ENCODE results near the gene FAM131B.
"Not testable (repeated sequence)": the region's sequence is repeated elsewhere in the genome, so short reads cannot be mapped to it uniquely, and the experiment has no call there.

FAM131B gene

GRCh38 chr7:143394068-143394467 is 31.6 kb upstream of the FAM131B start:
- no peak overlapping the region for H3K4me3 ChIP-seq (replicated peaks; ENCODE audit: low read depth, low read length)
- no peak for DNase-seq (ENCODE audit: low read depth)
- no peak for TF ChIP-seq CTCF (IDR thresholded peaks at IDR 0.05; ENCODE audit: low read length, missing control alignments)

GRCh38 chr7:143393267-143394041 is 30.9 kb upstream of the FAM131B start:
- H3K4me3 ChIP-seq (replicated peaks; ENCODE audit: low read depth, low read length) = no peak overlapping the region
- DNase-seq (ENCODE audit: low read depth) = peak; percentile 69
- no peak for TF ChIP-seq CTCF (IDR thresholded peaks at IDR 0.05; ENCODE audit: low read length, missing control alignments)

- no peak for DNase-seq (ENCODE audit: low read depth)
- H3K4me3 ChIP-seq (replicated peaks; ENCODE audit: low read depth, low read length) = no peak overlapping the region
- TF ChIP-seq CTCF (IDR thresholded peaks at IDR 0.05; ENCODE audit: low read length, missing control alignments) = no peak
These were observed 30.4 kb upstream of the FAM131B start for GRCh38 chr7:143392875-143393266.

GRCh38 chr7:143392427-143392826 is 29.9 kb upstream of the FAM131B start:
- not testable (repeated sequence) for DNase-seq (ENCODE audit: low read depth); H3K4me3 ChIP-seq (replicated peaks; ENCODE audit: low read depth, low read length)

GRCh38 chr7:143391462-143392404 is 29.2 kb upstream of the FAM131B start:
- DNase-seq (ENCODE audit: low read depth) = peak; percentile 87
- TF ChIP-seq CTCF (IDR thresholded peaks at IDR 0.05; ENCODE audit: low read length, missing control alignments) = no peak
- H3K4me3 ChIP-seq (replicated peaks; ENCODE audit: low read depth, low read length) = no peak overlapping the region

- no peak overlapping the region for H3K4me3 ChIP-seq (replicated peaks; ENCODE audit: low read depth, low read length)
- DNase-seq (ENCODE audit: low read depth) = no peak
- TF ChIP-seq CTCF (IDR thresholded peaks at IDR 0.05; ENCODE audit: low read length, missing control alignments) = no peak
These were observed 28.3 kb upstream of the FAM131B start for GRCh38 chr7:143390773-143391317.

- H3K4me3 ChIP-seq (replicated peaks; ENCODE audit: low read depth, low read length) = no peak overlapping the region
- no peak for DNase-seq (ENCODE audit: low read depth)
- TF ChIP-seq CTCF (IDR thresholded peaks at IDR 0.05; ENCODE audit: low read length, missing control alignments) = no peak
These were observed 27.7 kb upstream of the FAM131B start for GRCh38 chr7:143390104-143390772.

Measured in fibroblast of pulmonary artery (primary cell).